ENCODE measurements around the gene PPME1. TPM values are rescaled to one million over a fixed set of nuclear protein-coding genes. Genes with fewer than 3 reads are reported as not detected.
A peak's percentile ranks its signal among the peaks of the same experiment; 100 is the strongest.

Gene PPME1
- total RNA-seq, 2 experiments from 2014 or later: 13.7 to 16.3 TPM

GRCh38 chr11:74221816-74222215 lies 50.7 kb downstream of the PPME1 start:
- no peaks in the 10 kb centered on the region for H3K4me1 Mint-ChIP-seq (ENCODE audit: low read depth)
- no peak for ATAC-seq (ENCODE audit: poor library complexity)

GRCh38 chr11:74225565-74225964 lies 54.5 kb downstream of the PPME1 start:
- Histone ChIP-seq H3K27me3 (ENCODE audit: control insufficient read depth in 1 of 2, insufficient read depth in 2 of 2, low read length in 2 of 2) (no peaks in the 10 kb centered on the region), H3K4me3 (ENCODE audit: low read length) (no peak overlapping the region), H3K36me3 (ENCODE audit: insufficient read depth, low read length) (peaks cover 4% of the 10 kb centered on the region), H3K9me3 (ENCODE audit: control insufficient read depth in 1 of 2, insufficient read depth in 1 of 2, low read length in 2 of 2) (no peaks in the 10 kb centered on the region), H3K4me1 (ENCODE audit: insufficient read depth, low read length) (no peaks in the 10 kb centered on the region), H3K27ac (ENCODE audit: low read depth in 1 of 2, low read length in 2 of 2) (no peak overlapping the region)
- intact Hi-C loops (cut with DNase I, micrococcal nuclease): no loop called here
- no peak for TF ChIP-seq CTCF (IDR thresholded peaks at IDR 0.05)
- DNase-seq (no peak), ATAC-seq (ENCODE audit: poor library complexity) (no peak)
- no peaks in the 10 kb centered on the region for H3K27me3 Mint-ChIP-seq
- no peak overlapping the region for H3K27ac Mint-ChIP-seq
- H3K36me3 Mint-ChIP-seq (ENCODE audit: low read depth): peaks cover 53% of the 10 kb centered on the region
- CTCF ChIA-PET: no interaction called here
- peaks cover 19% of the 10 kb centered on the region for H3K4me1 Mint-ChIP-seq (ENCODE audit: low read depth)
- H3K9me3 Mint-ChIP-seq: no peaks in the 10 kb centered on the region
- POLR2A ChIA-PET: no interaction called here
- H3K4me3 Mint-ChIP-seq: no peak overlapping the region

More at GRCh38 chr11:74221816-74222215, 50.7 kb downstream of the PPME1 start:
- intact Hi-C loops (cut with DNase I, micrococcal nuclease): no loop called here
- no peak for DNase-seq
- no peak overlapping the region for H3K27ac ChIP-seq (ENCODE audit: low read depth in 1 of 2, low read length in 2 of 2)
- Mint-ChIP-seq H3K36me3 (ENCODE audit: low read depth) (peaks cover 29% of the 10 kb centered on the region), H3K27me3 (no peaks in the 10 kb centered on the region), H3K27ac (no peak overlapping the region), H3K4me3 (no peak overlapping the region), H3K9me3 (peaks cover 3% of the 10 kb centered on the region)
- no peaks in the 10 kb centered on the region for H3K9me3 ChIP-seq (ENCODE audit: control insufficient read depth in 1 of 2, insufficient read depth in 1 of 2, low read length in 2 of 2)
- no peak for TF ChIP-seq CTCF (IDR thresholded peaks at IDR 0.05)
- H3K36me3 ChIP-seq (ENCODE audit: insufficient read depth, low read length): no peaks in the 10 kb centered on the region
- no peak overlapping the region for H3K4me3 ChIP-seq (ENCODE audit: low read length)
- CTCF ChIA-PET: no interaction called here
- POLR2A ChIA-PET: no interaction called here
- no peaks in the 10 kb centered on the region for H3K4me1 ChIP-seq (ENCODE audit: insufficient read depth, low read length)
- no peaks in the 10 kb centered on the region for H3K27me3 ChIP-seq (ENCODE audit: control insufficient read depth in 1 of 2, insufficient read depth in 2 of 2, low read length in 2 of 2)

- Histone ChIP-seq H3K27ac (ENCODE audit: low read depth in 1 of 2, low read length in 2 of 2) (no peak overlapping the region), H3K36me3 (ENCODE audit: insufficient read depth, low read length) (peaks cover 9% of the 10 kb centered on the region), H3K4me1 (ENCODE audit: insufficient read depth, low read length) (peaks cover 4% of the 10 kb centered on the region), H3K9me3 (ENCODE audit: control insufficient read depth in 1 of 2, insufficient read depth in 1 of 2, low read length in 2 of 2) (no peaks in the 10 kb centered on the region), H3K27me3 (ENCODE audit: control insufficient read depth in 1 of 2, insufficient read depth in 2 of 2, low read length in 2 of 2) (no peaks in the 10 kb centered on the region), H3K4me3 (ENCODE audit: low read length) (no peak overlapping the region)
- Mint-ChIP-seq H3K27ac (peak overlapping the region; percentile 54), H3K36me3 (ENCODE audit: low read depth) (peaks cover 61% of the 10 kb centered on the region), H3K27me3 (no peaks in the 10 kb centered on the region), H3K4me1 (ENCODE audit: low read depth) (peaks cover 30% of the 10 kb centered on the region), H3K4me3 (no peak overlapping the region), H3K9me3 (no peaks in the 10 kb centered on the region)
- ChIA-PET POLR2A (no interaction called here), CTCF (no interaction called here)
- intact Hi-C loops (cut with DNase I, micrococcal nuclease): no loop called here
- no peak for TF ChIP-seq CTCF (IDR thresholded peaks at IDR 0.05)
- ATAC-seq (ENCODE audit: poor library complexity) (no peak), DNase-seq (no peak)
These were observed 55.8 kb downstream of the PPME1 start for GRCh38 chr11:74226907-74227306.

Data from CD4-positive, alpha-beta T cell (primary cell).